Ishikawa (cell line): ENCODE measurements around the gene CABP7.

Source experiments
- CEBPB ChIP-seq: IDR thresholded peaks from 2 replicates; pipeline ENCODE4 v1.6.1; 2012
- CREB1 ChIP-seq: IDR thresholded peaks from 2 replicates; pipeline ENCODE4 v1.6.1; 2012; ENCODE audit warnings: low read depth
- EGR1 ChIP-seq: IDR thresholded peaks from 2 replicates; pipeline ENCODE4 v1.6.1; 2012
- EP300 ChIP-seq: IDR thresholded peaks from 2 replicates; pipeline ENCODE4 v1.6.1; 2012; ENCODE audit warnings: borderline replicate concordance
- FOXM1 ChIP-seq: IDR thresholded peaks from 2 replicates; pipeline ENCODE4 v1.6.1; 2012; ENCODE audit warnings: low read depth, borderline replicate concordance
- MAX ChIP-seq: IDR thresholded peaks from 2 replicates; pipeline ENCODE4 v1.6.1; 2012
- NFIC ChIP-seq: IDR thresholded peaks from 2 replicates; pipeline ENCODE4 v1.6.1; 2012
- RAD21 ChIP-seq: IDR thresholded peaks from 2 replicates; pipeline ENCODE4 v1.6.1; 2012; ENCODE audit warnings: low read depth
- REST ChIP-seq: IDR thresholded peaks from 2 replicates; pipeline ENCODE4 v1.6.1; 2012; ENCODE audit warnings: low read depth, mild to moderate bottlenecking
- TAF1 ChIP-seq: IDR thresholded peaks from 2 replicates; pipeline ENCODE4 v1.6.1; 2012; ENCODE audit warnings: low read depth, mild to moderate bottlenecking
- TCF12 ChIP-seq: IDR thresholded peaks from 2 replicates; pipeline ENCODE4 v1.6.1; 2012; ENCODE audit warnings: low read depth
- TEAD4 ChIP-seq: IDR thresholded peaks from 2 replicates; pipeline ENCODE4 v1.6.1; 2012
- USF1 ChIP-seq: IDR thresholded peaks from 2 replicates; pipeline ENCODE4 v1.6.1; 2012
- YY1 ChIP-seq: IDR thresholded peaks from 2 replicates; pipeline ENCODE4 v1.6.1; 2012; ENCODE audit warnings: low read depth
- ZBTB7A ChIP-seq: IDR thresholded peaks from 2 replicates; pipeline ENCODE4 v1.6.1; 2012; ENCODE audit warnings: low read depth

Gene CABP7

GRCh38 chr22:29767171-29768051 is 47.6 kb downstream of the CABP7 start, which contains the start of gene UQCR10:
Gene UQCR10, plus strand, starts transcription at chr22:29767369. Its CDS starts 30 bp downstream, at chr22:29767399.
- TF ChIP-seq NFIC (no peak), EP300 (no peak), REST (no peak), FOXM1 (no peak), ZBTB7A (no peak), TAF1 (peak; percentile 93), YY1 (peak; percentile 96), EGR1 (no peak), TCF12 (peak; percentile 21; the same call in 1 of the 2 replicates), RAD21 (no peak), CREB1 (peak; percentile 31; the same call in 1 of the 2 replicates), CEBPB (no peak), MAX (peak; percentile 57), USF1 (no peak), TEAD4 (no peak)

GRCh38 chr22:29768052-29768693 is 48.4 kb downstream of the CABP7 start:
- TF ChIP-seq CREB1 (no peak), EP300 (no peak), RAD21 (no peak), REST (no peak), MAX (no peak), EGR1 (no peak), YY1 (no peak), NFIC (no peak), TAF1 (no peak), TCF12 (no peak), CEBPB (no peak), TEAD4 (no peak), ZBTB7A (no peak), FOXM1 (no peak), USF1 (no peak)

GRCh38 chr22:29769723-29770321 is 50.0 kb downstream of the CABP7 start:
- TF ChIP-seq TEAD4, result no peak

GRCh38 chr22:29772170-29772641 is 52.4 kb downstream of the CABP7 start:
- TF ChIP-seq RAD21 (peak; percentile 58), CEBPB (no peak)

- no peak for TF ChIP-seq YY1
- TF ChIP-seq CEBPB, result no peak
Measured at GRCh38 chr22:29773233-29773632, 53.4 kb downstream of the CABP7 start.
